IPS DF 4.7 (cell line): ENCODE results near the gene PRKACG.
A peak's percentile ranks its signal among the peaks of the same experiment; 100 is the strongest.
"Not testable (repeated sequence)": the region's sequence is repeated elsewhere in the genome, so short reads cannot be mapped to it uniquely, and the experiment has no call there.

Experiments used
- DNase-seq: peaks from one replicate; pipeline ENCODE4 v3.0.0-alpha.2; 2013; ENCODE audit warnings: low spot score; ENCODE audit errors: extremely low read depth

The PRKACG gene

DNA sequence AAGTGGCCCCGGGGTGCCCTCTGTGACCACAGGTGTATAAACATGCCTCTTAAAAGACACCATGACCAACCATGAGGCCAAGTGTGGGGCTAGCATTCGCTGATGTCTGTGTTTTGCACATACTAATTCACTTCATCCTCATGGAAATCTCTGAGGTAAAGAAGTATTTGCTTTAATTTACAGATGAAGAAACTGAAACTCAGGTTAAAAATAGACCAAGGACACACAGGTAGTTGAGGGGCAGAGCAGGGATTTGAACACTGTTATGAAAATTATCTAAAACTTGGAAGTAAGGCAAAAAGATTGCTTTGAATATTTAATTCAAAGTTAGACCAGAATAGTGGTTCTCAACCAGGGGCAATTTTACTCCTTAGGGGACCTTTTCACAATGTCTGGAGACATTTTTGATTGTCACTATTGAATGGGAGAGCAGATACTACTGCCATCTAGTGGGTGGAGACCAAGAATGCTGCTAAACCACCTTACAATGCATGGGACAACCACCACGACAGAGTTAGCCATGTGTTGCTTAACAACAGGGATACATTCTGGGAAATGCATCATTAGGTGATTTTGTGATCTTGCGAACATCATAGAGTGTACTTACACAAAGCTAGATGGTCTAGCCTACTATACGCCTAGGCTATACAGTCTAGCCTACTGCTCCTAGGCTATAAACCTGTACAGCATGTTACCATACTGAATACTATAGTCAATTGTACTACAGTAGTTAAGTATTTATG is 13.6 kb upstream of the PRKACG start:
- DNase-seq, result no peak

DNA sequence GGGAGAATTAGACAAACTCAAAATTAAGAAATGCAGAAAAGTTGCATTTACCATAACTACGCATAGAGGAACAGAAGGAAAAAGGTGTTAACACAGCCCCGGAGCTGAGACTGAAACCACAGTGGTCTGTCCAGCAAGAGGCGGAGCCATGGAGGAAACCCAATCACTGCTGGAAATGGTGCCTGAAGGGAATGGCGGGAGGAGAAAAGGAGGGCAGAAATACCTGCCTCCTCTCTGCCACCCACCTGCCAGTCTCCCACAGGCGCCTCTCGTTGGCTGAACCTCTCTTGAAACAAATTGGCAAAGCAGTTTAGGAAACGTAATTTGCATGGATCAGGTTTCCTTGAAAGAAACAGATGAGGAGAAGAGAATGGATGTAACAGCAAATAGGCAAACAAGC is 9.7 kb upstream of the PRKACG start:
- no peak for DNase-seq

DNA sequence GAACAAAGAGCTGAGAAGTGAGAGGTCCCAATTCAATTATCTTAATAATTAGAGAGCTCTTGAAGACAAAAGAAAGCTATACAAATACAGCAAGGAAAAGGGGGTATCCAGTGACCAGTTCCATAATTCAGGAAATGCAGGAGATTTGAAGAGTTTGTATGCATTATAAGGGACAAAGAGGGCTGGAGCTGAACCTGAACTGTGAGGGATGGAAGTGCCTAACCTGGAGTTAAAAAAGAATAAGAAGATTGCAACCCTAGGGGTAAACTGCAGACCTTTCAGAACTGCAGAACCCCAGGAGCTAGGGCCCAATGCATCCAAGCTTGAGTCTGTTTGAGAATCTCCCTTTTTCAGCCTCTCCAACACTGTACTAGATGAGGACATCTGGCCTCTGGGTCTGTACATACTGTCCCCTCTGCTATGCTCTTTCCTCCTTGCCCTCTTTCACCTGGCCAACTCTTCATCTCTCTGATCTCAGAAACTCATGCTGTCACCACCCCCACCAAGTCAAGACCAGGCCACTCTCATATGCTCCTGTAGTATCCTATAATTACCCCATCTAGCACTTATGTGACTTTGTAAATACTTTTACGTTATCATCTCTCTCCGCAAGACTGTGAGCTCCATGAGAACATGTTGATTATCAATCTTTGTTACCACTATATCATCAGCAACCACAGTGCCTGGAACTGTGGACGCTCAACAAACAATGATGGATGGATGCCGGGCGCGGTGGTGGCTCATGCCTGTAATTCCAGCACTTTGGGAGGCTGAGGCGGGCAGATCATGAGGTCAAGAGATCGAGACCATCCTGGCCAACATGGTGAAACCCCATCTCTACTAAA is 6.6 kb upstream of the PRKACG start:
- no peak for DNase-seq

DNA sequence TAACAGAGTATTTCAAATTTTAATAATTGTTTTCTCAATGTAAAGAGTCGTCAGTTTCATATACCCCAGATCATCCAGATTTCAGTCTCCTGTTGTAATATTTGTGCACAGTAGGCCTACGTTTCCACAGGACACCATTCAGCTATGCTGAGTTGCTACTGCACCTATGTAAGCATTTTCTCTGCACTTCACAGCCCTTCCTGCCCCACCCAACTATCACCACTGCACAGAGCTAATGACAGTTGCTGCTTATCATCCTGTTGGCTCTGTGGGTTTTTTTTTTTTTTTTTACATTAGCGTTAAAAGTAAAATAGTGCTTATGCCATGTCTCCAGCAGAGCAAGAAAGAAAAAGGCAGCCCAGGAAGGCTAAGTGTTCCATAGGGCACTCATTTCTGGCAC is 5.9 kb upstream of the PRKACG start:
- DNase-seq, result no peak

DNA sequence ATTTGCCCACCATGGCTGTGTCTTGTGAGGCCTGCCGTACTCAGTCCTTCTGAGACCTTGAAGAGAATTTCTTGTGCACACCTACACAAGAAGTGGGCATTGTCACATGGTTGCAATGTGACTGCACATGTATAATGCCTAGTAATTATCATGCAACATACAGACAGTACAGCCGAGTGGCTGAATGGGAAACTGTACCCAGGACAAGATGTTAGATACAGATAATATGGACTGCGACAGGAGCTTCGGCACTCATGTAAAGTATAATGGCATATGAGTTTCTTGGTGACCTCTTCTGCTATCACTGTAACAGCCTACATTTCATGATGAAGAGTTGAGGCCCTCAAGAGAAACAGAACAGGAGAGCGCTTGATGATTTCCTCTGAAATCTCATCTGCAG is 4.8 kb upstream of the PRKACG start:
- no peak for DNase-seq

DNA sequence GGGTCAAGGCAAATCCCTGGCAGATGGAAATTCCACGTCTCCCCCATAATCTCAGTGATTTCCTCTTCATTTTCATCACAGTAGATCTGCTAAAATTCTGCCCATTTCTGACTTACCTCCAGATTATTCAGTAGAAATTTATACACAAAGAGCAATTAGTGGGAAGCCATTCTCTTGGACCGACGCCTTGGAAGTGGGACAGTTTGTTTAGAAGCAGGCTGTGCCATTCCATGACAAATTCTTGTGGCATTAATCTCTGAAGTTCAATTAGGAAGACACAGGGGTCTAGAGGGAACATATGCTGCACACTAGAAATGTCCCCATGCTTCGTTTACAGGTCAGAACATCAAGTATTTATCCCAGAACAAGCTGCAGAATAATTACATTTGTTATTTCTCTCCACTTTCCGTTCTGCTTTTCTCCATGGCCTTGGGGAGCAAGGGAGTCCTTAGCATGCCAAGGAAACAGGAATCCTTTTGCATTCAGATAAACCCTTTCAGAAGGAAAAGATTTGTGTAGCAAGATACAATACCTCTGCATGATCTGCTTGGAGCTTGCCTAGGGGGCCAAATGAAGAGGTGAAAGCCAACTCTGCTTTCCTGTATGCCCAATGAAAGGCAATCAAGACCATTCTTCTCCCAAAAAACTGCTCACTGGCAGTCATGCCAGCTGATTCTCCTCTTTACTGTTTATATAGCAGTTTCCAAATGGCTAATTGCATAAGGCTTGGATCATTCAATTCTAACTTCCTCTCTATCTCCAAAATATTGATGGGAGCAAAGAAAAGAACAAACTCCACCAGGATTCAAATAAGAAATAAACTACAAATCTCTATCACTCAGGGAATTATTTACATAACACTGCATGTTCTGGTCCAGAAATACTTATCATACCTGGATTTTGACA is 2.5 kb upstream of the PRKACG start:
- no peak for DNase-seq

DNA sequence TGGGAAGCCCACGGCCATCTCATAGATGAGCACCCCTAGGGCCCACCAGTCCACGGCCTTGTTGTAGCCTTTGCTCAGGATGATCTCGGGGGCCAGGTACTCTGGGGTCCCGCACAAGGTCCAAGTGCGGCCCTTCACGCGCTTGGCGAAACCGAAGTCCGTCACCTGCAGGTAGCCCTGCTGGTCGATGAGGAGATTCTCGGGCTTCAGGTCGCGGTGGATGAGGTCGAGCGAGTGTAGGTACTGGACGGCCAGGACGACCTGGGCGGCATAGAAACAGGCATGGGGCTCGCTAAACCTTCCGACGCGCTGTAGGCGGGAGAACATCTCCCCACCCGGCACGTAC is 558 bp downstream of the PRKACG start:
- no peak for DNase-seq

DNA sequence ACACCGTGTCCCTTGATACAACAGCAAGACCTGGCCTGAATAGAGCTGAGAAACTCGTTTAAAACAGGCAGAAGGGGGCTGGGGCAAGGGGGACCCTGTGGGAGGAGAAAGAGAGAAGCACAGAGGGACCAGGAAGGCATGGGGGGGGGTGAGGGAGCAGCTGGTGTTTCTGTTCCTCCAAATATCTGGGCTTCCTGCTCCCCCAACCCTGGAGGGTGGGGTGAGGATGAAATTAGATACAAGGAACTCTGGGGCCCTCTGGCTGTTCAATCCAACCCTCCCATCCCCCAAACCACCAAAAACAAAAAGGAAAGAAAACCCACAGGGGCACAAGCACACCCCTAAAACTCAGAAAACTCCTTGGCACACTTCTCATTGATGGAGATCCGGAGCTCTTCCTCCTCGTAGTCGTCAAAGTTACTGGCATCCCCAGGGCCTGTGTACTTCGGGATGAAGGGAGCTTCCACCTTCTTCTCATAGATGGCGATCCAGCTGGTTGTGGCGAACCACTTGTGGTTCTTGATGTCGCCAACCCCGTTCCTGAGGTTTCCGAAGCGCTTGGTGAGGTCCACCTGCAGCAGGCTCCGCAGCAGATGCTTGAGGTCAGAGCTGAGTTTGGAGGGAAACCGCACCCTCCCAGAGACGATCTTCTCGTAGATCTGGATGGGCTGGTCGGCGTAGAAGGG is 1.1 kb downstream of the PRKACG start:
- DNase-seq, result no peak

DNA sequence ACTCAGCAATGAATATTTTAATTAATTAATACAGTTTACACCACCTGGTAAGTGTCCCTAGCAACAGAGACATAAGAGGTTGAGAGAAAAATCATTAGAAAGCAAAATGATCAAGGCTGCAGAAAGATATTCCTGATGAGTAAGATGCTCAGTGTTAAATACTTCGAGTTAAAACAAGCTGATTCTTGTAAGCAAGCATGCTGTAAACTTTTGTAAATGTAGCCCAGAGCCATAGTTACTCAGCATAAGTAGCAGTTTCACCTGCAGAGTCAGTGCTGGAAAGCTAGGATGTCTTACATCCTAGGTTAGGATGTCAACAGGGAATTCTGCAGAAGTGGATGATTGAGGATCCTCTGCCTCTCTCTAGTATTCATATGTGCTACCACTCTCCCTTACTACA is 4.2 kb downstream of the PRKACG start:
- DNase-seq, result no peak

DNA sequence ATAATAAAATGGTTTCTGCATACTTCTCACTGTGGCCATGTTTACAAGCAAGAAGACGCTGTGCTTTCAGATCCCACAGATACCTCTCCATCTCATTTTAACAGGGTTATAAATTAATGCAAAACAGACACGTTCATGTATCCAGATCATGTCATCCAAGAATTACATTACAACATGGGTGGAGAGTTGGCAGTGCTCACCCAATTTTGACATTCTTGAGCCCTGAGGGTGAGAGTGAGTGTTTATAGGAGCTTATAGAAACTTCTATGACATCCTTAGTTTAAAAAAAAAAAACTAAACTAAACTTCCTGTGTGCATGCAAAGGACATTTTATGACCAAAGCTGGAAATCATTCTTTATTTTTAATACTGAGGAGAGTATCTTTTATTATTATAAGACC is 9.1 kb downstream of the PRKACG start:
- no peak for DNase-seq

DNA sequence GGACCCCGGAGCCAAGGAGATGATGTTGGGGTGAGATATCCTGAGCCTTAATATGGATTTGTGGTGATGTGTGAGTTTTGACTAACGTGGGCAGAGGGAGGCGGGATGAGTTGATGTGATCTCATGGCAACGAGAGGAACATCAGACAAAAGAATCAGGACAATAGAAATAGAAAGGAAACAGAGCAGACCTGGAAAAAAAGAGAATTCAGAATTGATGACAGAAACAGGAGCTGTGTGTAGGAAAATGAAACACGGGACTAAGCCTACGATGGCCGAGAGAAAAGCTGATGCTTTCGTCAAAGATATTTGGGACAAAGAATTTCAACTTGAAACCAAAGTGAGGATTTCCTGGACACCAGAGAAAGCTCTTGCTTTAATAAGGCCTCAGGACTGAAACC is 10.9 kb downstream of the PRKACG start:
- DNase-seq, result no peak

DNA sequence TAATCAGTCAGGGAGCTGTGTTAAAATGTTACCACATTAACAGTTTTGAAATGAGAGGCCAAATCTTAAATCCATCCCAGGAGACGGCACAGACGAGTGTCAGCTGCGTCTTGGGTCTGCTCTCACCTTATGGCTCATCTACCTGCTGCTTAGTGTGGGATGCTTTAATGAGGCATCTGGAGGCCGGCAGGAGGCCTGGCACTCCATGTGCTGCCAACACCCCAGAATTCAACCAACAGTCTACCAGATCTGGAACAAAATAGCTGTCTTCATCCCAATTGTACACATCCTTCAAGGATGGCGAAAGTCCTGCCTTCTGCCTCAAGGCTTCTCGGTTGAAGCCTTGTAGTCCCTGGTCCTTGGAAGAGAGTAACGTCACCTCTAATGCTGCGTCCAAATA is 12.0 kb downstream of the PRKACG start:
- no peak for DNase-seq

DNA sequence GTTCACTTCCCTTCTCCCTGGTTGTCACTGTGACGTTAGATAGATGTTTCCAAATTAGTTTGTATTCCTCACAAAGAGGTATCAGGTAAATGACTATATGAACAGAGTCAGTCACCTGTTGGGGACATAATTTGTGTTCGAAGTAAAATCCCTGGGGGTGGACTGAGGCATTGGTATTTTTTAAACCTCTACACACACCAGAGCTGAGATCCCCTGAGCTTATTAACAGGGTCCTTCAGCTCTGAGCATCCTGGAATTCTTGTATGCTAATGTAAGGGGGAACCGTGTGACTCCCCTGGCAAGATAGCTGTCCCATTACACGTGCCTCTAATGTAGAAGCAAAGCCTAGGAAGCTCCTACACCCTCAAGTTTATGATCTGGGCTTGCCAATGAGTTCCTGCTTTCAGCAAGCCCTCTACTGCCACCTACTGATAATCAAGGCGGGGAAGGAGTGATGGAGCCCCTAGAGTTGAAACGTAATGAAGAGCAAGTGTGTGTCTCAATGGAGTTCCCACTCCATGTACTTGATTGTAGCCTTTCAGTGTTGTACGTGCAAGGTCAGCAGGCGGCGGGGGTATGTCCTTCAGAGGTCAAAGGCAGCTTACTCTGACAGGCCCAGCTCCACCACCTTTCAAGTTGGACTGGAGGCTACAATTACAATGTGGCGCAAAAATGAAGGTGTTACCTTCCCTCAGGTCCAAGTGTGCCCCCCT is 14.4 kb downstream of the PRKACG start:
- DNase-seq, result peak; percentile 72

DNA sequence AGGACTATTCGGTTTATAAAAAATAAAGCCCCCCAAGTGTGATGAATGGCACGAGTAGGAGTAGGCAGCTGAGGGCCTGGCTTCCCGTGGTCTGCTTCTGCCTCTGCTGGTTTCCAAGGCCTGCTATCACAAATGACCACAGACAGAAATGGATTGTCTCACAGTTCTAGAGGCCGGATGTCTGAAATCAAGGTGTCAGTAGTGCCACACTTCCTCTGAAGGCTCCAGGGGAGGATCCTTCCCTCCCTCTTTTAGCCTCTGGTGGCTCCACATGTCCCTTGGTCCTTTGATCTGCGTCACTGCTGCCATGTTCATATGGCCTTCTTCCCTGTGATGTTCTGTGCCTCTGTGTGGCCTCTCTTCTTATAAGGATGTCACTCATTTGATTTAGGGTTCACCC is 15.1 kb downstream of the PRKACG start:
- DNase-seq, result no peak

DNA sequence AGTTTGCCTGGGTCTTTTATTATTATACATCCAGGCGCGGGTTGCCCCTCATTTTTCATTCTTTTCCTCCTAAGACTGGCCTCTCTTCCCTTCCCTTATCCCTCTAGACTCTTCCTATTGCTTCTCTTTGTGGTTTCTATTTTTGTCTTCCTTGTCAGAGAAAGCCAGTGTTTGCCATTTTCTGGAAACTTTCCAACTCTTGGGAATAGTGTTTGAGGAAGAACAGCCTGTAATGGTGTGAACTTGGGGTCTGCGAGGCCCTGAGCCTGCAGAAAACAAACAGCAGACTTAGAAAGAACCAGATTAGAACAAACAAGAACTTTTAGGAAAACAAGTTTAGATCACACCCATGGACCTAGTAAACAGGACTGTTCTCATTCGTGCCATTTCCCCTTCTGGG is 15.5 kb downstream of the PRKACG start:
- no peak for DNase-seq

DNA sequence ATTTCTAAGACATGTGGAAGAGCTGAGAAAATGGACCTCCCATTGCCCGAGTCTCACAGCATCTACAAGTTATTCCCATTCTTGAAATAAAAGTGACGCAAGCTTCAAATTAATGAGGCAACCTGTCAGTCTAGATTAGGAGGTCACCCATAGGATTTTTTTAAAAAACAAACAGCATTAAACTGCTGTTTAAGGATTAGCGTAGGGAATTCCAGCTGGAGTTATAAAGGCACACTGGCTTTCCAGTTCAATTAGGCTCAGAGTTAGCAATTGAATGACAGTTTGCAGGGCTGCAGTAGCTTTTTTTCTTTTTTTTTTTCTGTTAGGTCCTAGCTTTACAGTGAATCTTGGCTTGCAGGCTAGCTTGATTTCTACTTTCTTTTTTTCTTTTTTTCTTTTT is 16.2 kb downstream of the PRKACG start:
- DNase-seq, result no peak

DNA sequence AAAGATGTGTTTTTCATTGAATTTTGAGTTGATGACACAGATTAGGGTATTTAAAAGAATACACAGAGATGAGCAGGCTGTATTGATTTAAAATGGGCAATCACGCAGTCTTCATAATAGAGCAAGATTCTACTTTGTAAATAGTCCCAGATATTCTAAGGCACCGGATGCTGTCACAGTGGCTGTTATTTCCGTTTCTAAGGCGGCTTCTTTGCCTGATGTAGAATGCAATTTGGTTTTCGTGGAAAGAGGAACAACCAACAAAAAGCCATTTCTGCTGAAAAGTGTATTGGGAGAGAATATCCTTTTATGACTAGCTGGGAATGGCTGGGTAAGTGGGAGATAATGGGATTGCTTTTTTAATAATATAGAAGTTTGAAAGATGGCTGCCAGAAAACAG is 17.5 kb downstream of the PRKACG start:
- no peak for DNase-seq

DNA sequence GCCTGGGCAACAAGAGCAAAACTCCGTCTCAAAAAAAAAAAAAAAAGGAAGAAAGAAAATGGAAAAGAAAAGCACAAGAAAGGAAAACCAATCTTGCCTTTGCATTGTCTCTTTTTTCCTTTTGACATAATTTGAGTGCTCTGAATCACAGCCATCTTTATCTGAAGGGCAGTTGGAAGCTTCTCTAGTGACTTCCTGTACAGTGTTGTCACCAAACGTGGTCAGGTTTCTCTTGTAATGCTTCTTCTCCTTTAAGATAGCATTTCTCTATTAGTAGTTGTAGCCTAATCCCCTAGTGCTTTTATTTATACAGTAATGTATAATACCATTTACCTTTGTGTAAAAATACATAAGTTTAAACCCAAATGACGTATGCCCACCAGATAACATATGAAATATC is 18.1 kb downstream of the PRKACG start:
- DNase-seq, result no peak

DNA sequence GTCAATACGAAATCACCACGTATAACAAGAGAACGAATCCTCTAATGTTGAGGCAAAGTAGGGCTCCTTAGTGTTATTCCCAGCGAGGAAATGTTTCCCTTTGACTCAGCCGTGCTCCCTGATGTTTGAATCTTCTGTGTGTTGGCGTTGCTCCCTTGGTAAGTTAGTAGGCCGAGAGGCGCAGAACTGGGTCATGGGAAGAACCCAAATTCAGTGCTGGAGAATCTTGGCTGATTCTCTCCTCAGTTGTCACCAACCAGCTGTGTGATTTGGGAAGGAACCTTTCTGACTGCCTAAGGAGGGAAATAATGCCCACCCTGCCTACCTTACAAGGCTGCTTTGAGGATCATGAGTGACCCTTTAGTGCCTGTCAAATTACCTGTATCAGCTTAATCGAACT is 22.5 kb downstream of the PRKACG start:
- DNase-seq, result no peak

DNA sequence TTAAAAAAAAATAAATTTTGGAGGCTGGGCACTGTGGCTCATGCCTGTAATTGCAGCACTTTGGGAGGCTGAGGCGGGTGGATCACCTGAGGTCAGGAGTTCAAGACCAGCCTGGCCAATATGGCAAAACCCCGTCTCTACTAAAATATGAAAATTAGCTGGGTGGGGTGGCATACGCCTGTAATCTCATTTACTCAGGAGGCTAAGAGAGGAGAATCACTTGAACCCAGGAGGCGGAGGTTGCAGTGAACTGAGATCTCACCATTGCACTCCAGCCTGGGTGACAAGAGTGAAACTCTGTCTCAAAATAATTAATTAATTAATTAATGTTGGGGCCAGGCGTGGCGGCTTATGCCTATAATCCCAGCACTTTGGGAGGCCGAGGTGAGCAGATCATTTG is 27.0 kb downstream of the PRKACG start:
- not testable (repeated sequence) for DNase-seq
